GM21529 (cell line): Measurements from ENCODE around the gene PDE4B.
"Not testable (repeated sequence)": the region's sequence is repeated elsewhere in the genome, so short reads cannot be mapped to it uniquely, and the experiment has no call there.

Experiments used
- ATAC-seq: cut with Tn5 transposase; IDR thresholded peaks from one replicate; pipeline ENCODE4 v1.9.1; 2021; ENCODE audit not compliant: unreplicated experiment

PDE4B gene

GRCh38 chr1:65813956-65814355, 21.3 kb downstream of the PDE4B start:
- no peak for ATAC-seq

GRCh38 chr1:65814752-65815151, 22.1 kb downstream of the PDE4B start:
- no peak for ATAC-seq

- no peak for ATAC-seq
These were observed 25.2 kb downstream of the PDE4B start for GRCh38 chr1:65817891-65818290.

GRCh38 chr1:65818966-65819365, 26.3 kb downstream of the PDE4B start:
- ATAC-seq = no peak

- ATAC-seq = no peak
These were observed 28.3 kb downstream of the PDE4B start for GRCh38 chr1:65820983-65821382.

- ATAC-seq = no peak
These were observed 28.7 kb downstream of the PDE4B start for GRCh38 chr1:65821386-65821785.

- no peak for ATAC-seq
These were observed 31.4 kb downstream of the PDE4B start for GRCh38 chr1:65824103-65824502.

- ATAC-seq = no peak
These were observed 33.0 kb downstream of the PDE4B start for GRCh38 chr1:65825741-65826140.

GRCh38 chr1:65826782-65827181, 34.1 kb downstream of the PDE4B start:
- no peak for ATAC-seq

GRCh38 chr1:65827346-65827745, 34.7 kb downstream of the PDE4B start:
- ATAC-seq = no peak

GRCh38 chr1:65830306-65830705, 37.6 kb downstream of the PDE4B start:
- ATAC-seq = no peak

GRCh38 chr1:65832296-65832695, 39.6 kb downstream of the PDE4B start:
- no peak for ATAC-seq

GRCh38 chr1:65836686-65837085, 44.0 kb downstream of the PDE4B start:
- no peak for ATAC-seq

GRCh38 chr1:65840683-65841082, 48.0 kb downstream of the PDE4B start:
- ATAC-seq = no peak

GRCh38 chr1:65844296-65844695, 51.6 kb downstream of the PDE4B start:
- ATAC-seq = no peak

GRCh38 chr1:65844821-65845534, 52.3 kb downstream of the PDE4B start:
- no peak for ATAC-seq

GRCh38 chr1:65845535-65846060, 52.9 kb downstream of the PDE4B start:
- ATAC-seq = no peak

GRCh38 chr1:65846866-65847265, 54.2 kb downstream of the PDE4B start:
- no peak for ATAC-seq

- ATAC-seq = no peak
These were observed 57.6 kb downstream of the PDE4B start for GRCh38 chr1:65850281-65850680.

GRCh38 chr1:65856591-65856990, 63.9 kb downstream of the PDE4B start:
- not testable (repeated sequence) for ATAC-seq

- no peak for ATAC-seq
These were observed 73.7 kb downstream of the PDE4B start for GRCh38 chr1:65866439-65866838.

- ATAC-seq = no peak
These were observed 79.6 kb downstream of the PDE4B start for GRCh38 chr1:65872301-65872700.

- not testable (repeated sequence) for ATAC-seq
These were observed 85.6 kb downstream of the PDE4B start for GRCh38 chr1:65878342-65878741.
